SK-N-SH (cell line): Measurements from ENCODE around the gene NOC2L. TPM values are rescaled to one million over a fixed set of nuclear protein-coding genes. Genes with fewer than 3 reads are reported as not detected.

Experiments
- CTCF ChIA-PET: fragments of 300-600, 350-600 bp; formaldehyde crosslinking; extraction: SDS; loops from one replicate; lab custom pipeline; 2021; lab: Yijun Ruan, JAX
- POLR2A ChIA-PET: fragments of 350-600 bp; sonication (Branson Sonifier 250); formaldehyde crosslinking; extraction: SDS; loops from one replicate; lab custom pipeline; 2020; ENCODE audit warnings: antibody characterized with exemption, inconsistent platforms; lab: Yijun Ruan, JAX
- DNase-seq: peaks from one replicate; pipeline ENCODE4 v3.0.0; 2012
- H2AFZ ChIP-seq: fragments of 200-600 bp; sonication (generic); 2 replicates; pipeline ENCODE4 v1.8.1; 2016; ENCODE audit warnings: antibody characterized with exemption, mild to moderate bottlenecking, low read depth
- H3F3A ChIP-seq: fragments of 200-600 bp; sonication (generic); replicated peaks from 2 replicates; pipeline ENCODE3; 2016; ENCODE audit warnings: antibody characterized with exemption, mild to moderate bottlenecking; ENCODE audit not compliant: insufficient read depth
- H3K27ac ChIP-seq, 2 experiments: fragments of 200-500 bp in 1 of 2; fragments of 200-600 bp in 1 of 2; sonication (Bioruptor generic) in 1 of 2; sonication (generic), shearing (Covaris generic) in 1 of 2; 2 replicates each; pipeline versions ENCODE4 v1.5.1 to v1.6.1; 2014 to 2016; ENCODE audit warnings: low read depth in 2 of 2, inconsistent platforms in 1 of 2, low read length in 1 of 2, mild to moderate bottlenecking in 1 of 2, mixed read lengths in 1 of 2
- H3K27me3 ChIP-seq: fragments of 200-600 bp; sonication (generic), shearing (Covaris generic); 2 replicates; pipeline ENCODE4 v1.6.1; 2016; ENCODE audit warnings: mixed run types; ENCODE audit not compliant: insufficient read depth
- H3K36me3 ChIP-seq, 2 experiments: fragments of 200-500 bp in 1 of 2; fragments of 200-600 bp in 1 of 2; sonication (Bioruptor generic) in 1 of 2; sonication (generic) in 1 of 2; replicated peaks in 1 of 2; 2 replicates each; pipeline versions ENCODE3 to v1.5.1; 2014 to 2016; ENCODE audit warnings: low read length in 1 of 2, mild to moderate bottlenecking in 1 of 2; ENCODE audit not compliant: insufficient read depth in 2 of 2, control insufficient read depth in 1 of 2
- H3K4me1 ChIP-seq, 2 experiments: fragments of 200-500 bp in 1 of 2; fragments of 200-600 bp in 1 of 2; sonication (Bioruptor generic) in 1 of 2; sonication (generic), shearing (Covaris generic) in 1 of 2; 2 replicates each; pipeline versions ENCODE4 v1.5.1 to v1.6.1; 2014 to 2016; ENCODE audit warnings: low read depth in 1 of 2, low read length in 1 of 2, mixed run types in 1 of 2; ENCODE audit not compliant: insufficient read depth in 2 of 2, control insufficient read depth in 1 of 2
- H3K4me2 ChIP-seq: fragments of 200-600 bp; sonication (generic), shearing (Covaris generic); 2 replicates; pipeline ENCODE4 v1.6.1; 2017; ENCODE audit warnings: mixed run types
- H3K4me3 ChIP-seq, 2 experiments: fragments of 200-500 bp in 1 of 2; fragments of 200-600 bp in 1 of 2; sonication (Bioruptor generic) in 1 of 2; sonication (generic), shearing (Covaris generic) in 1 of 2; 2 replicates each; pipeline versions ENCODE4 v1.5.1 to v1.8.1; 2014 to 2016; ENCODE audit warnings: low read depth in 2 of 2, inconsistent platforms in 1 of 2, low read length in 1 of 2, mild to moderate bottlenecking in 1 of 2, mixed read lengths in 1 of 2, moderate library complexity in 1 of 2
- H3K79me2 ChIP-seq: fragments of 200-600 bp; sonication (generic); 2 replicates; pipeline ENCODE4 v1.8.1; 2017; ENCODE audit warnings: mild to moderate bottlenecking; ENCODE audit not compliant: insufficient read depth
- H3K9ac ChIP-seq: fragments of 200-600 bp; sonication (generic); 2 replicates; pipeline ENCODE4 v1.6.1; 2017; ENCODE audit warnings: mixed run types
- H3K9me2 ChIP-seq: fragments of 200-600 bp; sonication (generic); 2 replicates; pipeline ENCODE4 v1.6.1; 2017; ENCODE audit warnings: mixed run types
- H3K9me3 ChIP-seq: fragments of 200-600 bp; sonication (generic); 2 replicates; pipeline ENCODE4 v1.6.1; 2017; ENCODE audit warnings: mixed run types, mild to moderate bottlenecking, moderate library complexity
- H4K20me1 ChIP-seq: fragments of 200-600 bp; sonication (generic); 2 replicates; pipeline ENCODE4 v1.6.1; 2017; ENCODE audit warnings: mild to moderate bottlenecking, mixed run types; ENCODE audit not compliant: insufficient read depth
- CHD2 ChIP-seq: fragments of 150-350 bp; IDR thresholded peaks from 2 replicates; pipeline ENCODE4 v1.6.1; 2018; ENCODE audit warnings: low read length; ENCODE audit not compliant: partially characterized antibody
- EZH2phosphoT487 ChIP-seq: fragments of 200-600 bp; sonication (generic); IDR thresholded peaks from 2 replicates; pipeline ENCODE4 v1.6.1; 2017; ENCODE audit warnings: low read depth, mixed run types, mild to moderate bottlenecking, antibody characterized with exemption, moderate library complexity, borderline replicate concordance
- FOXJ3 ChIP-seq: sonication (generic); formaldehyde crosslinking; IDR thresholded peaks from 2 replicates; pipeline ENCODE4 v1.5.1; 2020; ENCODE audit warnings: mild to moderate bottlenecking, missing genetic modification reagents
- FOXM1 ChIP-seq: IDR thresholded peaks from 2 replicates; pipeline ENCODE4 v1.4.0; 2012; ENCODE audit warnings: low read depth, mild to moderate bottlenecking
- GABPA ChIP-seq: IDR thresholded peaks from 2 replicates; pipeline ENCODE4 v1.4.0; 2012; ENCODE audit warnings: low read depth, mild to moderate bottlenecking
- GATA2 ChIP-seq: sonication (generic); formaldehyde crosslinking; IDR thresholded peaks from 2 replicates; pipeline ENCODE4 v1.5.0; 2020; ENCODE audit warnings: mild to moderate bottlenecking, missing genetic modification reagents
- JUND ChIP-seq: IDR thresholded peaks from 2 replicates; pipeline ENCODE4 v1.4.0; 2012
- NFIC ChIP-seq: IDR thresholded peaks from 2 replicates; pipeline ENCODE4 v1.4.0; 2012; ENCODE audit warnings: borderline replicate concordance
- NRF1 ChIP-seq: IDR thresholded peaks from 2 replicates; pipeline ENCODE4 v1.6.1; 2012; ENCODE audit warnings: low read depth, mild to moderate bottlenecking, low read length
- PBX3 ChIP-seq: IDR thresholded peaks from 2 replicates; pipeline ENCODE4; 2012
- POLR2AphosphoS5 ChIP-seq: IDR thresholded peaks from 2 replicates; pipeline ENCODE4 v1.6.1; 2012; ENCODE audit warnings: low read depth, low read length
- RCOR1 ChIP-seq: fragments of 150-350 bp; IDR thresholded peaks from 2 replicates; pipeline ENCODE4 v1.6.1; 2017; ENCODE audit warnings: antibody characterized with exemption, low read length
- REST ChIP-seq: IDR thresholded peaks from 2 replicates; pipeline ENCODE4 v1.6.1; 2012; ENCODE audit warnings: mild to moderate bottlenecking, low read depth, low read length, moderate library complexity
- RFX5 ChIP-seq: IDR thresholded peaks from 2 replicates; pipeline ENCODE4 v1.6.1; 2012; ENCODE audit warnings: mild to moderate bottlenecking, improper control_type of control experiment, low read length
- RXRA ChIP-seq: IDR thresholded peaks from 2 replicates; pipeline ENCODE4 v1.4.0; 2012; ENCODE audit warnings: low read depth, mild to moderate bottlenecking, borderline replicate concordance
- SMC3 ChIP-seq: IDR thresholded peaks from 2 replicates; pipeline ENCODE4 v1.6.1; 2012; ENCODE audit warnings: low read depth, low read length, improper control_type of control experiment
- TAF1 ChIP-seq: IDR thresholded peaks from 2 replicates; pipeline ENCODE4 v1.6.1; 2012; ENCODE audit warnings: low read depth, mild to moderate bottlenecking, low read length, moderate library complexity, borderline replicate concordance
- TCF12 ChIP-seq: IDR thresholded peaks from 2 replicates; pipeline ENCODE4 v1.4.0; 2012
- TEAD4 ChIP-seq: IDR thresholded peaks from 2 replicates; pipeline ENCODE4 v1.4.0; 2012; ENCODE audit warnings: mild to moderate bottlenecking, borderline replicate concordance; ENCODE audit not compliant: insufficient read depth
- YY1 ChIP-seq: IDR thresholded peaks from 2 replicates; pipeline ENCODE4 v1.4.0; 2012; ENCODE audit warnings: low read depth, mild to moderate bottlenecking
- WGBS: methylation state at CpG from one replicate; pipeline ENCODE4 v1.1.6; 2017; ENCODE audit warnings: low lambda C conversion rate; 5-methylcytosine and 5-hydroxymethylcytosine counted together
- polyA plus RNA-seq, 3 experiments: library from polyadenylated mRNA; depleted of rRNA; stranded (reverse); fragments of >200 nt; gene quantifications; 2 replicates each; pipeline ENCODE4 v1.2.3, GENCODE V29; 2012
- TF ChIP-seq, protein P1 (sequence below): fragments of 150-350 bp; IDR thresholded peaks from 2 replicates; pipeline ENCODE4 v1.6.1; 2016; ENCODE audit warnings: mild to moderate bottlenecking, low read depth, low read length
- TF ChIP-seq, protein P2 (sequence below): fragments of 200-600 bp; sonication (generic); IDR thresholded peaks from 2 replicates; pipeline ENCODE4 v1.6.1; 2017; ENCODE audit warnings: antibody characterized with exemption, mild to moderate bottlenecking, moderate library complexity
- TF ChIP-seq, protein P3 (sequence below): fragments of 150-350 bp; IDR thresholded peaks from 2 replicates; pipeline ENCODE4 v1.6.1; 2017; ENCODE audit warnings: antibody characterized with exemption, low read length, low read depth, borderline replicate concordance

The NOC2L gene
- 114 and 124 TPM in 2 replicates for polyA plus RNA-seq (2012; rRNA removed)
- polyA plus RNA-seq (2012; cell fraction: cytosol; rRNA removed), result 77.5 and 83.1 TPM in 2 replicates
- 214 and 215 TPM in 2 replicates for polyA plus RNA-seq (2012; cell fraction: nucleus; rRNA removed)

GRCh38 chr1:958823-959730, at the start of gene NOC2L:
Gene NOC2L (minus strand): TSS chr1:959256. CDS start chr1:959240, 16 bp downstream.
- WGBS, result 22% methylated on average over 24 of the region's 101 CpGs
- H3K9me2 ChIP-seq, result no peaks in the 10 kb centered on the region
- H3K9ac ChIP-seq, result peak within 1 kb of the TSS; percentile 76
- H3K4me3 ChIP-seq, result peak within 1 kb of the TSS; percentile 74 to 91
- H3K36me3 ChIP-seq, result peaks cover 0 to 42% of the 10 kb centered on the region in 2 experiments
- H3K4me2 ChIP-seq, result peak within 1 kb of the TSS; percentile 85
- H4K20me1 ChIP-seq, result no peaks in the 10 kb centered on the region
- POLR2A ChIA-PET, result interaction anchor here (0.8 to 1.3 kb wide), 2 partner anchors 12 to 13 kb away, joined by 3 to 4 read pairs; no protein-coding TSS in a partner anchor
- H2AFZ ChIP-seq, result peak within 1 kb of the TSS; percentile 74; the same call in 1 of the 2 replicates
- H3K4me1 ChIP-seq, result peaks cover 4 to 17% of the 10 kb centered on the region in 2 experiments; a peak in 2 of 4 replicates
- peak; percentile 95 for DNase-seq
- peak within 1 kb of the TSS in 1 of 2 experiments; percentile 47; a peak in 1 of 4 replicates for H3K27ac ChIP-seq
- no peaks in the 10 kb centered on the region for H3K9me3 ChIP-seq
- H3F3A ChIP-seq, result no peaks in the 10 kb centered on the region
- H3K79me2 ChIP-seq, result peaks cover 21% of the 10 kb centered on the region
- H3K27me3 ChIP-seq, result no peaks in the 10 kb centered on the region
- CTCF ChIA-PET, result interaction anchor here (0.8 to 2.1 kb wide), 7 partner anchors 12 to 90 kb away, joined by 3 to 14 read pairs (median 4); no protein-coding TSS in a partner anchor
- TF ChIP-seq RXRA (no peak), TEAD4 (no peak), SMC3 (no peak), JUND (no peak), GATA2 (no peak), NFIC (no peak), NRF1 (peak; percentile 20; the same call in 1 of the 2 replicates), TCF12 (no peak), PBX3 (no peak), YY1 (peak; percentile 87), REST (0 out of 2 replicates have a peak, but pooled peaks have one; percentile 15), GABPA (peak; percentile 86), FOXM1 (no peak), EZH2phosphoT487 (no peak), TAF1 (peak; percentile 92), RCOR1 (no peak), POLR2AphosphoS5 (peak; percentile 81), FOXJ3 (CRISPR knock-in tag) (no peak), CHD2 (no peak), RFX5 (no peak)
- TF ChIP-seq, protein P1, sequence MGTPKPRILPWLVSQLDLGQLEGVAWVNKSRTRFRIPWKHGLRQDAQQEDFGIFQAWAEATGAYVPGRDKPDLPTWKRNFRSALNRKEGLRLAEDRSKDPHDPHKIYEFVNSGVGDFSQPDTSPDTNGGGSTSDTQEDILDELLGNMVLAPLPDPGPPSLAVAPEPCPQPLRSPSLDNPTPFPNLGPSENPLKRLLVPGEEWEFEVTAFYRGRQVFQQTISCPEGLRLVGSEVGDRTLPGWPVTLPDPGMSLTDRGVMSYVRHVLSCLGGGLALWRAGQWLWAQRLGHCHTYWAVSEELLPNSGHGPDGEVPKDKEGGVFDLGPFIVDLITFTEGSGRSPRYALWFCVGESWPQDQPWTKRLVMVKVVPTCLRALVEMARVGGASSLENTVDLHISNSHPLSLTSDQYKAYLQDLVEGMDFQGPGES, result no peak
- TF ChIP-seq, protein P2, sequence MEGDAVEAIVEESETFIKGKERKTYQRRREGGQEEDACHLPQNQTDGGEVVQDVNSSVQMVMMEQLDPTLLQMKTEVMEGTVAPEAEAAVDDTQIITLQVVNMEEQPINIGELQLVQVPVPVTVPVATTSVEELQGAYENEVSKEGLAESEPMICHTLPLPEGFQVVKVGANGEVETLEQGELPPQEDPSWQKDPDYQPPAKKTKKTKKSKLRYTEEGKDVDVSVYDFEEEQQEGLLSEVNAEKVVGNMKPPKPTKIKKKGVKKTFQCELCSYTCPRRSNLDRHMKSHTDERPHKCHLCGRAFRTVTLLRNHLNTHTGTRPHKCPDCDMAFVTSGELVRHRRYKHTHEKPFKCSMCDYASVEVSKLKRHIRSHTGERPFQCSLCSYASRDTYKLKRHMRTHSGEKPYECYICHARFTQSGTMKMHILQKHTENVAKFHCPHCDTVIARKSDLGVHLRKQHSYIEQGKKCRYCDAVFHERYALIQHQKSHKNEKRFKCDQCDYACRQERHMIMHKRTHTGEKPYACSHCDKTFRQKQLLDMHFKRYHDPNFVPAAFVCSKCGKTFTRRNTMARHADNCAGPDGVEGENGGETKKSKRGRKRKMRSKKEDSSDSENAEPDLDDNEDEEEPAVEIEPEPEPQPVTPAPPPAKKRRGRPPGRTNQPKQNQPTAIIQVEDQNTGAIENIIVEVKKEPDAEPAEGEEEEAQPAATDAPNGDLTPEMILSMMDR, result no peak
- TF ChIP-seq, protein P3, sequence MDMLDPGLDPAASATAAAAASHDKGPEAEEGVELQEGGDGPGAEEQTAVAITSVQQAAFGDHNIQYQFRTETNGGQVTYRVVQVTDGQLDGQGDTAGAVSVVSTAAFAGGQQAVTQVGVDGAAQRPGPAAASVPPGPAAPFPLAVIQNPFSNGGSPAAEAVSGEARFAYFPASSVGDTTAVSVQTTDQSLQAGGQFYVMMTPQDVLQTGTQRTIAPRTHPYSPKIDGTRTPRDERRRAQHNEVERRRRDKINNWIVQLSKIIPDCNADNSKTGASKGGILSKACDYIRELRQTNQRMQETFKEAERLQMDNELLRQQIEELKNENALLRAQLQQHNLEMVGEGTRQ, result no peak
